GM12874 (cell line): Measurements from ENCODE around the gene SLC30A7.
A peak's percentile ranks its signal among the peaks of the same experiment; 100 is the strongest.

Source experiments
- TF ChIP-seq, protein P1 (sequence below): IDR thresholded peaks from 2 replicates; pipeline ENCODE4 v1.5.1; 2011; ENCODE audit warnings: low read depth, mild to moderate bottlenecking, control low read depth, low read length, moderate library complexity; ENCODE audit not compliant: insufficient read depth

SLC30A7 gene

DNA sequence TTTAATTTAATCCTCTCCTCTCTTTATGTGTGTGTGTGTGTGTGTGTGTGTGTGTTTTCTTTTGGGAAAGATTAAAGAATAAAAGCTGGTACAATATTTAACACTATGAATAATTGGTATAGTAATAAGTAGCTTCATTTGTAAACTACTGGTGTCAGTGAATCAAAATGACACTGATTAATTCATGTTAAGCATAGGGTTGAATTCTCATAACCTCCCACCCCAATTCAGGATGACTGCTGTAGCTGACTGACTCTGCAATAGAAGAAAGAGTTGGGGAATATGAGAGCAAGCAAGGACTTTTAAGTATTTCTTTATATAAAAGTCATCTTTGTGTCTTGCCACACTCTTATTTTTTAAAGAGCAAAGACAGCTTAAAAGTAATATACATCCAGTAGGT is 13.1 kb downstream of the SLC30A7 start:
- TF ChIP-seq, protein P1, sequence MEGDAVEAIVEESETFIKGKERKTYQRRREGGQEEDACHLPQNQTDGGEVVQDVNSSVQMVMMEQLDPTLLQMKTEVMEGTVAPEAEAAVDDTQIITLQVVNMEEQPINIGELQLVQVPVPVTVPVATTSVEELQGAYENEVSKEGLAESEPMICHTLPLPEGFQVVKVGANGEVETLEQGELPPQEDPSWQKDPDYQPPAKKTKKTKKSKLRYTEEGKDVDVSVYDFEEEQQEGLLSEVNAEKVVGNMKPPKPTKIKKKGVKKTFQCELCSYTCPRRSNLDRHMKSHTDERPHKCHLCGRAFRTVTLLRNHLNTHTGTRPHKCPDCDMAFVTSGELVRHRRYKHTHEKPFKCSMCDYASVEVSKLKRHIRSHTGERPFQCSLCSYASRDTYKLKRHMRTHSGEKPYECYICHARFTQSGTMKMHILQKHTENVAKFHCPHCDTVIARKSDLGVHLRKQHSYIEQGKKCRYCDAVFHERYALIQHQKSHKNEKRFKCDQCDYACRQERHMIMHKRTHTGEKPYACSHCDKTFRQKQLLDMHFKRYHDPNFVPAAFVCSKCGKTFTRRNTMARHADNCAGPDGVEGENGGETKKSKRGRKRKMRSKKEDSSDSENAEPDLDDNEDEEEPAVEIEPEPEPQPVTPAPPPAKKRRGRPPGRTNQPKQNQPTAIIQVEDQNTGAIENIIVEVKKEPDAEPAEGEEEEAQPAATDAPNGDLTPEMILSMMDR = no peak

DNA sequence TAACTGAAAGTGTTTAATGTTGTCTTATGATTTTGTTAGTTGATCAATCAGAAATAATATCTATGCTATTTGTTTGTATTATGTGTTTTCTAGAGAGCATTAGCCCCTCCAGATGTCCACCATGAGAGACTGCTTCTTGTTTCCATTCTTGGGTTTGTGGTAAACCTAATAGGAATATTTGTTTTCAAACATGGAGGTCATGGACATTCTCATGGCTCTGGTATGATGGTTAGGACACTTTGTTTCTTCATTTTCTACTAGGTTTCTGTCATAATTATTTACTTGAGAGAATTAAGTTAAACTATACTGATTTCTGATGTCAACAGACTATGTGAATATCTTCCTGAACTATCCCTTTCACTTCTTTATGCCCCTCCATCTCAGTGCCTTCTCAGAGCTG is 16.1 kb downstream of the SLC30A7 start:
- TF ChIP-seq, protein P1 = no peak

DNA sequence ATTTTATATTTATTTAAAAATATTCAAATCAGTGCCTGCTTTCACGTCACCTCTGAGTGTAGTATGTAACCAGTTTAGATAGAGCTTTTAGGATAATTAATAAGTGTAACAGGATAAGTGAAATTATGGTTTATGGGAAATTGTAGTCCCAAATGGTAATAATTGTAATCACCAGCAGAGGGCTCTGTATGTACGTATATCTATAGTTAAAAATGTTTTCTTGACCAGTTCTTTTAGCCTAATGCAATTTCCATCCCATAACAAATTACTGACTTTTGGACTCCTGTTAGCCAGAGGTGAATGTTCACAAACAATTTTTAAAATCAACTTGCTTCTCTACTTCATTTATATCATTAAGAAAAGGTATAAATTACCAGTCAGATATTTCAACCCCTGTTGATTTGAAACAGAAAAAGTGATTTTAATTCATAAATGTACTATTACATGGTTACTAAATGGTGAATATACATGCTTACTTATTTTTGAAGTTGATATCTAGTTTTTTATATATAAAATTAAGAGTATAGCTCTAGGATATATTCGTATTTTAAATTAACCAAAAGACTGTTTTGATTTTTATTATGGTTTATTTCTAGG is 25.3 kb downstream of the SLC30A7 start:
- TF ChIP-seq, protein P1 = 0 out of 2 replicates have a peak, but pooled peaks have one; percentile 10

DNA sequence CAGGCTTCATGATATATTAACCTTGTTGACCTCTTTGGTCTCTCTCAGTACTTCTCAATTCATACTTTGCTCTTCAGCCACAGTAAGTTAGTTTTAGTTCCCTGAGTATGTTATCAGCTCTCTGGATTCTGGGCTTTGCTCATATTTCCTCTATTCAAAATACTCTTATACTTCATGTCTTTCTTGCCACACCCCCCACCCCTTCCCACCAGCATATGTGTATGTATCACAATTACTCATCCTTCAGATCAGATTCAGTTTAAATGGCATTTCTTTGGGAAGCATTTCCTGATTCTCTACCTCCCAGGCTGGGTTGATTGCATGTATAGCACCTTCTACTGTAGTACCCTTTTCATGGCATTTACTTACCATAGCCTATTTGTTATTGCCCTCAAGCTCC is 28.3 kb downstream of the SLC30A7 start:
- TF ChIP-seq, protein P1 = no peak

DNA sequence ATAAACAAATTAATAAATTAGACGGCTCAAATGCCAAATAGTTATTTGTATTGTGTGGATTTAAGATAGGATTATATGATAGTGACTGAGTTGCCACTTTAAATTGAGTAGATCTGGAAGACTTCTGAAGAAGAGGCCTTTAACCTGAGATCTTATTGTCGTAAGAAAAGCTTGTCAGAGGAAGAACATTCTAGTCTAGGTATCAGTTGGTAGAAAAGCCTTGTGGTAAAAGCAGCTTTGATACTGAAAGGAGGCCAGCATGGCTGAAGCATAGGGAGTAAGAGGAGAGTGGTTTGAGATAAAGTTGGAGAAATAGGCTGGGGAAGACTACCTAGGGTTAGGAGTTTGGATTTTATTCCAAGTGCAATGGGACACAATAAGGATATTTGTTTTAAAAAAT is 29.1 kb downstream of the SLC30A7 start:
- TF ChIP-seq, protein P1 = no peak

DNA sequence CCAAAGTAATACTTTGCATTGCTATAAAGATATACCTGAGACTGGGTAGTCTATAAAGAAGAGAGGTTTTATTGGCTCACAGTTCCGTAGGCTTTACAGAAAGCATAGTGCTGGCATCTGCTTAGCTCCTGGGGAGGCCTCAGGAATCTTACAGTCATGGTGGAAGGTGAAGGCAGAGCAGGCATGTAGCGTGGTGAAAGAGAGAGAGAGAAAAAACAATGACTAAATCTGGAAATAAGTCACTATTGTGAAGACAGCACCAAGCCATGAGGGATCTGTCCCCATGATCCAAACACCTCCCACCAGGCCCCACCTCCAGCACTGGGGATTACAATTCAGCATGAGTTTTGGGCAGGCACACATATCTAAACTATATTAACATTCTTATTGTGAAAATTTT is 30.4 kb downstream of the SLC30A7 start:
- TF ChIP-seq, protein P1 = no peak

DNA sequence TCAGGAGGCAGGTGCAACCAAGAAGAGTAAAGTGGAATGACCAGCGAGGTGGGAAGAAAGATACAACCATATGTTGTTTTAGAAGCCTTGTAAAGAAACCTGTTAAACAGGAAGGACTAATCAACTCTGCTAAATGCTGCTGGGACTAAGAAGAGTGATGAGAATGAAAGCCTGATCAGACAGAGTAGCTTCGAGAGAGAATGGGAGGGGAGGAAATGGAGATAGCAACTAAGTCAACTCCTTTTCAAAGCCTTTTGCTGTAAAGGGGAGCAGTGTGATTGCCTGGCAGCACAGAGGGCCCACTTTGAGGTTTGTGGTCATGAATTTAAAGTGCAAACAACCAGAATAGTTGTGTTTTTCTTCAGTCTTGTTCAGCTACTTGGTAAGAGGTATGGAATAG is 31.4 kb downstream of the SLC30A7 start:
- TF ChIP-seq, protein P1 = no peak
